SH-SY5Y (cell line): ENCODE measurements around the gene ZMIZ2.

Experiments used
- GATA2 ChIP-seq: IDR thresholded peaks from 2 replicates; pipeline ENCODE4 v1.6.1; 2011; ENCODE audit warnings: mild to moderate bottlenecking, low read depth, low read length
- GATA3 ChIP-seq: IDR thresholded peaks from 2 replicates; pipeline ENCODE4 v1.6.1; 2011; ENCODE audit warnings: low read depth, mild to moderate bottlenecking, low read length, moderate library complexity

The ZMIZ2 gene

DNA sequence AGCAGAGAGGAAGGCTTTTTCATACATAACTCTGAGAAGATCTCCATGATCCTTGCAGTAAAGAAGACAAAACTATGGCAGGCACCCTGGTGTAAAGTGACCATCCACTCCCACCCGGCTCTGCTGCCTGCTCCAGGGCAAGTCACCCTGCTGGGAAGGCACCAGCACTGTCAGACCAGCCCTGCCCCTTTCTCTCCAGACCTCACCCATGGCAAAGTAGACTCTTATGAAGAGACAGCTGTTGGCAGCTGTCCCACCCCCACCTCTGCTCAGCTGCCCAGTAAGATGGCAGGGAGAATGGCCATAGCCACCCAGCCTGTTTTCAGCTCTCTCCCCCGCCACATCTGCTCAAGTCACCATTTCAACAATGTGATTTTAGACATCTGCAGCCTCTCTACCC, 8.6 kb upstream of the ZMIZ2 start:
- TF ChIP-seq GATA2: no peak
- no peak for TF ChIP-seq GATA3

DNA sequence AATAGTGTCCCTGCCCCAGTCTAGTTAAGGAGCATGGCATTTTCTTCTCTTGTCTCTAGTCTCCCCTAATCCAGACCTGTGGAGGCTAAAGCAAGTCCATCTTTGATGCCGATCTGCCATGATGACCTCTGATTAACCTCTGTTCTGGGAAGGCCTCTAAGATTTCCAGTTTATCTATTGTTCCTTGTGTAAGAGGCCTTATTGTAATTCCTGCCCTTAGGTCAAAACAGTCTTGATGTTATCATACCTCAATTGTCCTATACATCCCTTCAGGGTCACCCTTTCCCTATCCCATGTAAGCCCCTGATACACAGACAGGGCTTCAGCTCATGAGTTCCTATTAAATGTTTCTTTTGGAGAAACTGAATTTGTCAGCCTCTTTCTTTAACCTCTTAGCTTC, 4.9 kb upstream of the ZMIZ2 start:
- TF ChIP-seq GATA3 (no peak), GATA2 (no peak)

DNA sequence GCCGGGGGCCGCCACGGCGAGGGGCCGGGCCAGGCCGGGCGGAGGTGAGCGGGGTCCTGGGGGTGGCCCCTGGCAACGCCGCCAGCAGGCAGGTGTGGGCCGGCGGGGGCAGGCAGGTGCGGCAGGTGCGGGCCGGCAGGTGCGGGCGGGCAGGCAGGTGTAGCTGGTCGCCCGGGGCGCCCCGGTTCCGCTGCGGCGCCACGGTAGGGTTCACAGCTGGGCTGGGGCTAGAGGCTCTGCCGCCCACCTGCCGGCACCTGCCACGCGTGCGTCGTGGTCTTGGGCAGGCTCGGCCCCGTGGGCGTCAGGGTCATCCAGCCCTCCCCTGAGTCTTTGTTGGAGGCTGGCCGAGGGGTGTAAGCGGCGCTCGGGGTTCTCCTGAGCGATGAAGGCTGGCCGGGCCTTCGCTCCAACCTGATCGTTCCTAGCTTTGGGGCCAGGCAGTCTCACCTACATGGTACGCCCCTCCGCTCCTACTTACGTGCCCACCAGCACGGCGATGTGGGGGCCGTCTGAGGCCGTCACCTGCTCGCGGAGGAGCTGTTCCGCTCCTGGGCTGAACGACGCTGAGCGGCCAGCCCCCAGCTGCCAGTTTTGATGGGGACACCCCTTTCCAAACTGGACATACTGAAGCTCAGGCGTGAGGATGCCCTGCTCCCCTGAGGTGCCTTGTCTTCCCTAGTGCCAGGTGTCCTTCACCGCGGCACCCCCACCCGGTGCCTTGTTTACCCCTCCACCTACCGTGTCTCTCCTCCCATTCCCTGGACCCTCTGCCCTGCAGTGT, 493 bp downstream of the ZMIZ2 start:
- no peak for TF ChIP-seq GATA2
- TF ChIP-seq GATA3: no peak

DNA sequence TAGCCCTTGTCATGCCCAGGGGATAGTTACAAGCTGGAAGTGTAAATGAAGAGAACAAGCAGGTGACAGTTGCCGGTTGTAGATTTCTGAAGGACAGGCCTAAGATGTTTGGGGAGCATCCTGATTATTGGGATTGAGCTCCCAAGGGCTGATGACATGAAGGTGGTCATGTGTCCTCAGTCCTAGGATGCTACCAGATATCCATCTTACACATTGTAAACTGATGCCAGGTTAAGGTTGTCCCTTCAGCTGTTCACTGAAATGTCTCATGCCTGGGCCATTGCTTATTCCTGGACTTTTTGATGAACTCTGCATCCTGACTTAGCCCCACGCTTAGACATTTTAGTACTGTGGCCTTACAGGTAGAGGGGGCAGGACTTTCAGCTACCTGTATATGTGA, 1.3 kb downstream of the ZMIZ2 start:
- TF ChIP-seq GATA3 (no peak), GATA2 (no peak)

DNA sequence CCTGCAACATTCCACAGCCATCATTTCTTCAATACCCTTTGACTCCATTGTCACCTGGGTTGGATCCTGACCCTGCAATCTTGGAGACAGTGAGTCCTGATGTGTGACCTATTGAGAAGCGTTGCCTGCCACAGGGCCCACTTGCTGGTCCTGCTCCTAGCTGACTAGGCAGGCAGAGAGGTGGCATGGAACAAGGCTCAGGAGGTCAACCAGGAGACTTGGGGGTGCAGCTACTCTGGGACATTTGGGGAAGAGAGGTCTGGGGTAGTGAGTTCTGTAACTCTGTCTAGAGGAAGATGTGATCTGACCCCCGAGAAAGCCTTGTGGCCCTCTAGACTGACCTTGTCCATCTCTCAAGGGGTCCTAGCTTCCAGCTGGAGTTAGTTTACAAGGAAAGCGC, 1.8 kb downstream of the ZMIZ2 start:
- TF ChIP-seq GATA3 (no peak), GATA2 (no peak)

DNA sequence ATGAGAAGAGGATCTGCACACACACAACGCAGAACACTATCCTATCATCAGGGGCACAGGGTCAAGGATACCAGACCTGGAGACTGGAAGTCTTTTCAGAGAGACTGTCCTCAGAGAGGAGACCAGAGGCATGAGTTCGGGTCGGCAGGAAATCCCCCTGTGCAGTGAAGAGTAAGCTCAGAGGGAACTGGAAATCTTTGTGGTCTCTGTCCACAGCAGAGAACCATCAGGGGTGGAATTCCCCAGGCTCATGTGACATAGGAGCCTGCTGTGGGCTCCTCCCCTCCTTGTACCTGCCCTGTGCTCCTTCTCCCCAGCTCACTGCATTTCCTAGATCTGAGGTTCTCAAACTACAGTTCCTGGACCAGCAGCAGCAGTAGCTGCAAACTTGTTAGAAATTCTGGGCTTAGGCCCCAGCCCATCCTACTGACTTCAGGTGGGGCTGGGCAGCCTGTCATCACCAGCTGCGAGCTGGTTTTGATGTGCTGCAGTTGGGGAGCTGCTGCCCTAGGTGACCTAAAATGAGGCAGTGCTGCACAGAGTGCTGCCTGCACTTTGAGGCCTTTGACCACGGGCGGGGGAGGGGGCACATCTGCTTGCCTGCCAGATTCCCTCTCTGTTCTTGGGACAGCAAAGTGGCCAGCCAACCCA, 2.4 kb downstream of the ZMIZ2 start:
- TF ChIP-seq GATA2: no peak
- TF ChIP-seq GATA3: no peak

DNA sequence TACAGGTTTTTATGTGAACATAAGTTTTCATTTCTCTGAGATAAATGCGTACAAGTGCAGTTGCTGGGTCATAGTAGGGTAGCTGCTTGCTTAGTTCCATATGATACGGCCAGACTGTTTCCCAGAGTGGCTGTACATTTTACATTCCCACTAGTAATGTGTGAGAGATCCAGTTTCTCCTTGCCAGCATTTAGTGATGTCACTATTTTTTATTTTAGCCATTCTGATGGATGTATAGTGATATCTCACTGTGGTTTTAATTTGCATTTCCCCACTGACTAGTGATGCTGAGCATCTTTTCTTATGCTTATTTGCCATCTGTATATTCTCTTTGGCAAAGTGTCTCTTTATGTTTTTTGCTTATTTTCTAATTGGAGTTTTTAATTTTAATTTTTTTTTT, 4.2 kb downstream of the ZMIZ2 start:
- TF ChIP-seq GATA3 (no peak), GATA2 (no peak)

DNA sequence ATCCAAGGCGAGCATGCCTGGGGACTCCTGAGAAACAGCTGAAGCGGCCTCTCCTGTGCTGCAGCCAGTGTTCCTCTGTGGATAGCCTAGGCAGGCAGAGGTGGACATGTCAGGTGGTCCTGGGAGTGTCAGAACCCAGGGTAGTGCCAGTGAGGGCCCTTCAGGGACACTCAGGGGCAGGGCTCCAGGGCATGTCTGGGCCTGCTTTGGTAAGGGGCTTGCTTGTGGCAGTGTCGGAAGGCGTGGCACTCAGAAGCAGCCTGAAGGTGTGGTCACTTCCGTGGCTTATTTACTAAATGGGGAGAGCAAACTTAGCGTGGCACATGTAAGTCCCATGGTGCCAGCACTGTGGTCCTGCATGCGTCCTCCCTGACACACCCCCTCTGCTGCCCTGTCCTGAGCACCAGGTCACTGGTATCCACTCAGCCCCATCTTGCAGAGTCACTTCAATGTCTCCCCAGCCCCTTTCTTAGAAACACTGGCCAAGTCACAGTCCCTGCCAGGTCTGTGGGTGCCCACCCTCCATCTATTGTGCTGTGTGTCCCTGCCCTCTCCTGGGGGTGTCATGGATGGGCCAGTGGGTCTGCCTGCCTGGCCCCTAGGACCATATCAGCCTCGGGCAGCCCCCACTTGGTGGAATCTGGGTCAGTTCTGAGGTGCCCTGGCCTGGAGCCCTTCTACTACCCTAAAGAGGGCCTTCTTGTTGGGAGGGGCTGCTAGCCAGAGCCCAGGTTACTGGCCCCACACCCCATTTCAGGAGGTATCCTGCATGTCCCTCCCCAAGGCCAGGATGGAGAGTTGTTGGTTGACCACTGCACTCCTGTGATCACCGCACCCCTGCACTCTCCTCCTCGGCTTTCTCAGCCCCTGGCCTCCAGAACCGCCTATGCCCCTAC, 6.4 kb downstream of the ZMIZ2 start:
- TF ChIP-seq GATA2 (no peak), GATA3 (no peak)

DNA sequence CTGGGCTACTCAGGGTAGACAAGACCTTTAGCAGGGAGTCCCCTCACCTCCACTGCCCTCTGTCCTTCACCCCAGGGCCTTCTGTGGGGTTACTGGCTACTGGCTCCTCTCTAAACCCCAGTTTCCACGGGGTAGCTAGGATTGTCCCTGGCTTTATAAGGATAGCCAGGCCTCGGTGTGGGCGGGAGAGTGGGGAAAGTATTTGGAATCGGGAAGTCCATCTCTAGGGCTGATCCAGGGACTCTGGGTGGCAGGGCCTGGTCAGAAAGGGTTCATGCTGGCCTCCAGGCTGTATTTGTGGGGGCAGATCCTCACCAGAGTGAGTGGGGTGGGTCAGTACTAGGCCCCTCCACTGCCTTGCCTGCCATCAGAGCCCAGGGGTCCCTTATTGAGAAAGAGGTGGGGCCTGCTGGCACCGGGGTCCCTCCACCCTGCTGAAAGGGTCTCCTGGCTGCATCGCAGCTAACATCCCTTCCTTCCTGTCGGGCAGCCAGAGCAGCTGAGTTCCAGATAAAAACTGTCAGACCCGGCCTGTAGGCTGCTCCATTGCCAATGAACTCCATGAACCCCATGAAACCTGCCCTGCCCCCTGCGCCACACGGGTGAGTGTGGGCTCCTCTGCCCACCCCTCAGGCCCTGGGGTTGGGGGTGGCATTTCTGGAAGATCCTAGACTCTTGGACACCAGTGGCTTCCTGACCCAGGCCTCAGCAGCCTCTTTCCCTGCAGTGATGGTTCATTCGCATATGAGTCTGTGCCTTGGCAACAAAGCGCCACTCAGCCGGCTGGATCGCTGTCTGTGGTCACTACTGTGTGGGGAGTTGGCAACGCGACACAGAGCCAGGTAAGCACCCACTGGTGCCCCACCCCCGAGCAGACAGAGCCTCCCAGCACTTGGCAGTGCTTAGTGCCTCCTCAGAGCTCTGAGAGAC, 7.3 kb downstream of the ZMIZ2 start:
- no peak for TF ChIP-seq GATA2
- TF ChIP-seq GATA3: no peak

DNA sequence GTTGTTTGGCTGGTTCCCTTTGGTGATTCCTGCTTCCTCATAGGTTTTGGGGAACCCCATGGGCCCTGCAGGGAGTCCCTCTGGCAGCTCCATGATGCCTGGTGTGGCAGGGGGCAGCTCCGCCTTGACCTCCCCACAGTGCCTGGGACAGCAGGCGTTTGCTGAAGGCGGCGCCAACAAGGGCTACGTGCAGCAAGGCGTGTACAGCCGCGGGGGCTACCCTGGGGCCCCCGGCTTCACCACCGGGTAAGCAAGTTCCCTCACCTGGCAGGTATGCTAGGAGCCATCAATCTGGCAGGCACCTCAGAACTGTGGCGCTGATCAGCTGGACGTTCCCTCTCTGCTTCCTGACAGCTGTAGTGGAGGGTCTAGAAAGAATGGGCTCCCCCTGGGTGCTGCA, 8.3 kb downstream of the ZMIZ2 start:
- no peak for TF ChIP-seq GATA3
- TF ChIP-seq GATA2: no peak

DNA sequence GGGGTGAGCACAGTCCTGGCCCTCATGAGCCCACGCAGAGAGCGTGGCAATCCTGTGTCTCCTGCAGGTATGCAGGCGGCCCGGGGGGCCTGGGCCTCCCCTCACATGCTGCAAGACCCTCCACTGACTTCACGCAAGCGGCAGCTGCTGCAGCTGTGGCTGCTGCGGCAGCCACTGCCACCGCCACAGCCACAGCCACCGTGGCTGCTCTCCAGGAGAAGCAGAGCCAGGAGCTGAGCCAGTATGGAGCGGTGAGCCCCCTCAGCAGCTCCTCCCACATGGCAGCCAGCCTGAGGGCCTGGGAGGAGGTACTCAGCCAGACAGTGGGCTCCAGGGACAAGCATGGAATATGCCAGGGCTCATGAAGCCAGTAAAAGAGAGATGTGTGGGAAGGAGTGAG, 8.7 kb downstream of the ZMIZ2 start:
- TF ChIP-seq GATA3 (no peak), GATA2 (no peak)

DNA sequence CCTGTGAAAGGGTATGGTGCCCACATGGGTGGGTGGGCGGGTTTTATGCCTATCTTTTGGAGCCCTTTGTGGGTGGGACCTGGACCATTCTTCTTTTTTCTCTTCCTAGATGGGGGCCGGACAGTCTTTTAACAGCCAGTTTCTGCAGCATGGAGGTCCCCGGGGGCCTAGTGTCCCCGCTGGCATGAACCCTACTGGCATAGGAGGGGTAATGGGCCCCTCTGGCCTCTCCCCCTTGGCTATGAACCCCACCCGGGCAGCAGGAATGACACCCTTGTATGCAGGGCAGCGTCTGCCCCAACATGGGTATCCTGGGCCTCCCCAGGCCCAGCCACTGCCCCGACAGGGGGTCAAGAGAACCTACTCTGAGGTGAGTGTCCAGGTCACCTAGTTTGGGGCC, 9.1 kb downstream of the ZMIZ2 start:
- no peak for TF ChIP-seq GATA3
- TF ChIP-seq GATA2: no peak

DNA sequence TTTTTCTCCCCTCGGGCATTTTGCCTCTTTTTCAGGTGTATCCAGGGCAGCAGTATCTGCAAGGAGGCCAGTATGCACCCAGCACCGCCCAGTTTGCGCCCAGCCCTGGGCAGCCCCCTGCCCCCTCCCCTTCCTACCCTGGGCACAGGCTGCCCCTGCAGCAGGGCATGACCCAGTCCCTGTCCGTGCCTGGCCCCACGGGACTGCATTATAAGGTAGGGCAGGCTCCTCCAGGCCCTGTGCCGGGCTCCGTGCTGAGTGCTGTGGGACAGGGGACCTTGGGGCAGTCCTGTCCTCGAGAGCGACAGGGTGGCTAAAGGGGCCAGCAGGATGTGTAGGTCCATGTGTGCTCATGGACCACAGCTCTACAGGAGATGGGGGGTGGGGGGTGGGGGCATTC, 10.6 kb downstream of the ZMIZ2 start:
- TF ChIP-seq GATA3 (no peak), GATA2 (no peak)
